ENCODE results near the gene MYO3B. TPM values are rescaled to one million over a fixed set of nuclear protein-coding genes. Genes with fewer than 3 reads are reported as not detected.

MYO3B gene
- total and polyA plus RNA-seq, 2 donors from 2014 or later = 3.5 to 6.4 TPM

DNA sequence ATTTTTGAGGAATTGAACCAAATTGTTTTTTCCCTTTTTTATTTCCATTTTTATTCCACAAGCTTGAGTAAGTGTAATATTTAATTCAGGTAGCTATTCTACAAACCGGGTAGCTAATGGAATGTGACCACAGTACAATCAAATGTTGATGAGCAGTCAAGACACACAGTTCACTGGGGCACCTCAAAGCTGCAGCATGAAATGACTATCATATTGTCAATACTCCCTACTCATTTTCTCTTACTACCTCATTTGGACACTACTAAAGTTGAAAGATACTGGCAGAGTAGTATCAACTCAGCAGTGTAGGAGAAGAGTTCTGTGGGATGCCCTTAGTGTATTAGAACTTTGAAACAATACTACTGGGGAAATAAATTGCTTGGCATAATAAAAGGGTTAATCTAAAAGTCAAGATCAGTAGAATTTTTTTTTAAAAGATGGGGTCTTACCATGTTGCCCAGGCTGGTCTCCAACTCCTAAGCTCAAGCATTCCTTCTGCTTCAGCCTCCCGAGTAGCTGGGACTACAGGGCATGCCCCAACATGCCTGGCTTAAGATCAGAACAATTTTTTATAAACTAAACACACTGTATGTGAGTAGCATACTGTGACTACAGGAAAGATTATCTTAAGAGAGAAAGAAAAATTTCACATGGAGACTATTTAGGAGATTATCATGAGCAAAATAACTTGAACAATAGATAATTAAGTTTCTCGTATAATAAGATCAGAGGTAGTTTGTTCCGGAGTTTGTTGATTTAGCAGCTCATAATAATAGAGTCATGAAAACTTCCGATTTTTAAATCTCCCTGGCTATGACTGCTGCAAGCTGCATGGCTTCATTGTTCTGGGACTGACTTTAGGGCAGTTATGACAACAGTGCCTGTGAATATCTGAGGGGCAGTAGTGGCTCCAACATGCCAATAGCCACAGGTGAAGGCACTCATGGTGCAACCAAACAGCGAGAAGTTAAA, 43.7 kb downstream of the MYO3B start:
- TF ChIP-seq CTCF (IDR thresholded peaks at IDR 0.05; ENCODE audit: borderline replicate concordance, extremely low read depth, insufficient read depth) = no peak
- Histone ChIP-seq H3K9me3 (ENCODE audit: control insufficient read depth in 2 of 3, insufficient read depth in 1 of 3, low read length in 3 of 3) (no peaks in the 10 kb centered on the region), H3K27ac (ENCODE audit: low read depth in 2 of 2, low read length in 2 of 2) (no peak overlapping the region), H3K36me3 (ENCODE audit: control insufficient read depth in 2 of 3, insufficient read depth in 3 of 3, low read length in 3 of 3) (no peaks in the 10 kb centered on the region), H3K4me3 (ENCODE audit: low read length in 3 of 3) (no peak overlapping the region), H3K27me3 (ENCODE audit: control insufficient read depth, insufficient read depth, low read length) (no peaks in the 10 kb centered on the region), H3K4me1 (ENCODE audit: control insufficient read depth in 2 of 3, insufficient read depth in 2 of 3, low read depth in 1 of 3, low read length in 3 of 3) (no peaks in the 10 kb centered on the region), H3K9ac (ENCODE audit: low read length in 3 of 3) (no peak overlapping the region)
- FAIRE-seq (no peak), DNase-seq (no peak)
- intact Hi-C loops (cut with DNase I) = no loop called here

DNA sequence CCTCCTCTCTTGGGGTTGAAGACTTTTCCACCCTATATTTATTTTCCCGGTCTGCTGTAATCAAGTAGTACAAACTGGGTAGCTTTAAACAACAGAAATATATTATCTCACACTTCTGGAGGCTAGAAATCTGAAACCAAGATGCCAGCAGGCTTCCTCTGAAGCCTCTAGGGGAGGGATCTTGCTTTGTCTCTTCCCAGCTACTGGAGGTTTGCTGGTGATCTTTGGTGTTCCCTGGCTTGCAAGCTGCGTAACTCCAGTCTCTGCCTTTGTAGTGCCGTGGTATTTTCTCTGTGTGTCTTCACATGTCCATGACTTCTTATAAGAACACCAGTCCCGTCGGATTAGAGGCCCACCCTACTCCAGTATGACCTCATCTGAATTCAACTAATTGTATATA, 44.4 kb downstream of the MYO3B start:
- Histone ChIP-seq H3K9me3 (ENCODE audit: control insufficient read depth in 2 of 3, insufficient read depth in 1 of 3, low read length in 3 of 3) (no peaks in the 10 kb centered on the region), H3K4me3 (ENCODE audit: low read length in 3 of 3) (no peak overlapping the region), H3K36me3 (ENCODE audit: control insufficient read depth in 2 of 3, insufficient read depth in 3 of 3, low read length in 3 of 3) (no peaks in the 10 kb centered on the region), H3K4me1 (ENCODE audit: control insufficient read depth in 2 of 3, insufficient read depth in 2 of 3, low read depth in 1 of 3, low read length in 3 of 3) (no peaks in the 10 kb centered on the region), H3K27ac (ENCODE audit: low read depth in 2 of 2, low read length in 2 of 2) (no peak overlapping the region), H3K9ac (ENCODE audit: low read length in 3 of 3) (no peak overlapping the region), H3K27me3 (ENCODE audit: control insufficient read depth, insufficient read depth, low read length) (no peaks in the 10 kb centered on the region)
- TF ChIP-seq CTCF (IDR thresholded peaks at IDR 0.05; ENCODE audit: borderline replicate concordance, extremely low read depth, insufficient read depth) = no peak
- no peak for FAIRE-seq
- intact Hi-C loops (cut with DNase I) = no loop called here
- peak in 3 of 5 donors; percentile 11 to 27 (median 19) for DNase-seq

DNA sequence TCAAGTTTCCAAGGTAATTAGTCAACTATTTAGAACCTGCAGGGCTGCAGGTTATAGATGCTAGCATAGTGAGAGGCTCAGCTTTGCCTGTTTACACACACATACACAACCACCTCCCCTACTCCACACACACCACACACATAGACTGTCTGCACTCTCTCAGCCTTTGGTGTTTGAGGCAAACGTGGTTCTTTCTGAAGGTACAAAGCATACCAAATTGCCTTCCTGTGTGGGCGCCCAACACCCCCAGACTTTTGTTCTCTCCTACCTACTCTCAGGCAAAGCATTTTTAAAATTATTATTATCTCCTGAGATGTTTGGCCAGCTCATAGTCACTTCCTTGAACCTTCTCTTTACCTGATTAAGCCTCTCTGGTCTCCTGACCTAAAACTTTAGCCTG, 44.9 kb downstream of the MYO3B start:
- no peak for FAIRE-seq
- no peaks in the 10 kb centered on the region for H3K4me1 ChIP-seq (ENCODE audit: control insufficient read depth in 2 of 3, insufficient read depth in 2 of 3, low read depth in 1 of 3, low read length in 3 of 3)
- no peak for DNase-seq
- H3K4me3 ChIP-seq (ENCODE audit: low read length in 3 of 3) = no peak overlapping the region
- TF ChIP-seq CTCF (IDR thresholded peaks at IDR 0.05; ENCODE audit: borderline replicate concordance, extremely low read depth, insufficient read depth) = no peak
- no peak overlapping the region for H3K9ac ChIP-seq (ENCODE audit: low read length in 3 of 3)
- no peaks in the 10 kb centered on the region for H3K9me3 ChIP-seq (ENCODE audit: control insufficient read depth in 2 of 3, insufficient read depth in 1 of 3, low read length in 3 of 3)
- H3K27me3 ChIP-seq (ENCODE audit: control insufficient read depth, insufficient read depth, low read length) = no peaks in the 10 kb centered on the region
- no peaks in the 10 kb centered on the region for H3K36me3 ChIP-seq (ENCODE audit: control insufficient read depth in 2 of 3, insufficient read depth in 3 of 3, low read length in 3 of 3)
- H3K27ac ChIP-seq (ENCODE audit: low read depth in 2 of 2, low read length in 2 of 2) = no peak overlapping the region
- intact Hi-C loops (cut with DNase I) = no loop called here
